NCI-H82 treated with DMSO at 0.1 percent for 48 hours (cell line): ENCODE measurements around the gene CEBPG.
A peak's percentile ranks its signal among the peaks of the same experiment; 100 is the strongest.

Experiments used
- DNase-seq: peaks from one replicate; lab custom pipeline; 2025; ENCODE audit not compliant: unreplicated experiment; lab: John Stamatoyannopoulos, UW

CEBPG gene

GRCh38 chr19:33418871-33419787 is 45.6 kb downstream of the CEBPG start:
- DNase-seq = no peak

- DNase-seq = peak; percentile 5
These were observed 46.2 kb downstream of the CEBPG start for GRCh38 chr19:33419788-33420130.

DNA sequence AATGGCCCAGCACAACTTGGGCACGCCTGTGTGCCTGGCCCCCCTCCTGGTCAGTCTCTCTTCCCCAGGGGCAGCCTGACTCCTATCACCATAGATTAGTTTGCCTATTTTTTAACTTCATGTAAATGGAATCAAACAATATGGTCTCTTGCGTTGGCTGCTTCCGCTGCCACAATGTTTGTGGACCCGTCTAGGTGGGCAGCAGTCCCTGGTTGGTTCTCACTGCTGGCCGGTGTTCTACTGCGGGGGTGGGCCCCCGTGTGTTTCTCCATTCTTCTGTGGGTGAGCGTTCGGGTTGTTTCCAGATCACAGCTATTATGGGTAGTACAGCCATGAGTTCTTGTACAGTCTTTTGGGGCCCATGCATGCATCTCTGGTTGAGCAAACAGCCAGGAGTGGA is 47.3 kb downstream of the CEBPG start:
- DNase-seq = no peak

- no peak for DNase-seq
These were observed 47.9 kb downstream of the CEBPG start for GRCh38 chr19:33421368-33421767.

DNA sequence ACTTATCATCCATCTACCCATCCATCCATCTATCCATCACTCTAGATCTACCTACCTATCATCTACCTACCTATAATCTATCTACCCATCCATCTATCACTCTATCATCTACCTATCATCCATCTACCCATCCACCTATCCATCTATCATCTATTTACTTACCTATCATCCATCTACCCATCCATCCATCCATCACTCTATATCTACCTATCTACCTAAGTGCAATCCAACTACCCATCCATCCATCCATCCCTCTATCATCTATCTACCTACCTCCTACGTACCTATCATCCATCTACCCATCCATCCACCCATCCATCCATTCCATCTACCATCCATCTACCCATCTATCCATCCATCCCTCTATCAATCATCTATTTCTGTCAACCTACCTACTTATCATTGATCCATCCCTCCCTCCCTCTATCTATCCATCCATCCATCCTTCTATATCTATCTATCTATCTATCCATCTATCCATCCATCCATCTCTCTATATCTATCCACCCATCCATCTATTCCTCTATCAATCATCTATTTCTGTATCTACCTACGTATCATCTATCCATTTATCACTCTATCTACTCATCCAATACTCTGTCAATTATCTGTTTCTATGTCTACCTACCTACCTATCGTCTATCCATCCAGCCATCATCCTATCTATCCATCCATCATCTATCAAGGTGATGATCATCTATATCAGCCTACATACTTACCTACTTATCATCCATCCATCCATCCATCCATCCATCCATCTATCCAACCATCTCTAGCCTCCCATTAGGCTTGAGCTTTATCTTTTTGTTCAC is 49.1 kb downstream of the CEBPG start:
- no peak for DNase-seq

GRCh38 chr19:33424181-33424580 is 50.7 kb downstream of the CEBPG start:
- DNase-seq = no peak

- DNase-seq = no peak
These were observed 53.3 kb downstream of the CEBPG start for GRCh38 chr19:33426621-33427361.

- no peak for DNase-seq
These were observed 54.5 kb downstream of the CEBPG start for GRCh38 chr19:33427801-33428626.

DNA sequence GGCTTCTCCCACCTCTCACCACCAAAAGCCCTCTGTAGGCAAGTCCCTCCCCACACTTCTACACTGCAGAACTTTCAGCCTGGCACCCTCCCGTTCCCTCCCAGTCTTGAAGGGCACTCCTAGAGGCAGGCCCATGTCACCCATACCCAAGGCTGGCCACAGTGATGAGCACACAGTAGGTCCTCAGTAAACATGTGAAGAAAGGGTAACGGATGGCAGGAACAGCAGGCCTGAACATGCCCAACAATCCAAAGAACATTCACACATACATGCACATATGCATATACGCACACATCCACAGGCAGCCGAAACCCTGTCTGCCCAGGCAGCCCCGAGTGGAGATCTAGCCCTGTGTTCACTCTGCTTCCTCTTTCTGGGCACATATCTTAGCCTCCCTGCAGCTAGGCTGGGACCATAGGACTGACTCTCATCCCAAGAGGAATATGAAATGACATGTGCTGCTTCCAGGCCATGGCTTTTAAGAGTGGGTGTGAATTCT is 55.2 kb downstream of the CEBPG start:
- no peak for DNase-seq

- DNase-seq = peak; percentile 28
These were observed 56.6 kb downstream of the CEBPG start for GRCh38 chr19:33429891-33430673.

GRCh38 chr19:33430674-33431277 is 57.3 kb downstream of the CEBPG start:
- DNase-seq = peak; percentile 52

DNA sequence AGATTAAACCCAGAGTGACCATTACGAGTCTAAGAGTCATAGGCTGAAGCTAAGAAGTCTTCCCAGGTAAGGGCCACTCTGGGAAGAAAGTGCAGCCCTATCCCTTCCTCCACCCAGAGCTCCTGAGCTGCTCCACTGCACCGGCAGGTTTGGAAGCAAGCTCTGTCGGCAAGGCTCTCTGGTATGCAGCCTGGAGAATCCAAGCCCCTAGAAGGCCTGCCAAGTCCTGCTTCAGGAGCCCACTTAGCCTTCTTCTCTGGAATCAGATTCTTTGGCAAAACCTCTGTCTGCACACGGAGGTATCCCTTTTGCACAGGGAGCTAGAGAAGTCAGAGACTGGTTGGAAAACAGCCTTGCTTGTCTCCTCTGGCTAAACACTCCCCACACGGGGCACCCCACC is 58.5 kb downstream of the CEBPG start:
- no peak for DNase-seq
